Measurements from ENCODE around the gene ANGPTL3. TPM values are rescaled to one million over a fixed set of nuclear protein-coding genes. Genes with fewer than 3 reads are reported as not detected.
"Not testable (repeated sequence)": the region's sequence is repeated elsewhere in the genome, so short reads cannot be mapped to it uniquely, and the experiment has no call there.

ANGPTL3 gene
- total RNA-seq (2014; rRNA removed; shearing (Covaris generic)): not detected in 2 replicates
- total RNA-seq (2022): not detected in 2 replicates
- Bru-seq, nascent RNA: not detected
- BruChase-seq, experiment 1, labeled RNA remaining after a 6-hour chase: not detected
- BruChase-seq, experiment 2, labeled RNA remaining after a 2-hour chase: not detected
- long read RNA-seq: 0 reads

- Histone ChIP-seq H3K36me3 (ENCODE audit: insufficient read depth, low read length) (no peaks in the 10 kb centered on the region), H3K4me3 (ENCODE audit: low read depth, low read length, poor library complexity, severe bottlenecking) (no peak within 1 kb of the TSS), H3K27ac (ENCODE audit: low read depth, low read length, poor library complexity, severe bottlenecking) (no peak within 1 kb of the TSS), H3K4me1 (ENCODE audit: insufficient read depth, low read length, poor library complexity, severe bottlenecking) (no peaks in the 10 kb centered on the region), H3K79me2 (ENCODE audit: insufficient read depth, low read depth, low read length) (no peaks in the 10 kb centered on the region), H3K9me2 (ENCODE audit: insufficient read depth, low read length) (no peaks in the 10 kb centered on the region), H4K20me1 (ENCODE audit: insufficient read depth, low read length) (peaks cover 4% of the 10 kb centered on the region; the same call in 1 of the 2 replicates), H2AFZ (ENCODE audit: low read length) (no peak within 1 kb of the TSS), H3K9me3 (ENCODE audit: low read length) (no peaks in the 10 kb centered on the region), H3K4me2 (ENCODE audit: low read length) (no peak within 1 kb of the TSS)
- intact Hi-C loops (cut with micrococcal nuclease; ENCODE audit: unreplicated experiment): no loop called here
- CTCF ChIA-PET (ENCODE audit: unreplicated experiment): no interaction called here
- POLR2A ChIA-PET: no interaction called here
- no TSS peak for BruUV-seq (replicated peaks)
- no peak for TF ChIP-seq CTCF (conservative IDR thresholded peaks at IDR 0.05; ENCODE audit: low read length)
- TF ChIP-seq EZH2phosphoT487 (IDR thresholded peaks at IDR 0.05; ENCODE audit: borderline replicate concordance, low read depth, low read length): no peak
- DNase-seq (ENCODE audit: low spot score): no peak
Measured at GRCh38 chr1:62597281-62597680, at the start of gene ANGPTL3. Gene ANGPTL3 (plus strand): TSS chr1:62597520. CDS start chr1:62597567, 47 bp downstream.

- intact Hi-C loops (cut with micrococcal nuclease; ENCODE audit: unreplicated experiment): no loop called here
- POLR2A ChIA-PET: no interaction called here
- TF ChIP-seq CTCF (conservative IDR thresholded peaks at IDR 0.05; ENCODE audit: low read length) (no peak), EZH2phosphoT487 (IDR thresholded peaks at IDR 0.05; ENCODE audit: borderline replicate concordance, low read depth, low read length) (no peak)
- Histone ChIP-seq H2AFZ (ENCODE audit: low read length) (no peak overlapping the region), H3K9me3 (ENCODE audit: low read length) (no peaks in the 10 kb centered on the region), H3K27ac (ENCODE audit: low read depth, low read length, poor library complexity, severe bottlenecking) (no peak overlapping the region), H3K36me3 (ENCODE audit: insufficient read depth, low read length) (no peaks in the 10 kb centered on the region), H3K4me2 (ENCODE audit: low read length) (no peak overlapping the region), H4K20me1 (ENCODE audit: insufficient read depth, low read length) (no peaks in the 10 kb centered on the region), H3K79me2 (ENCODE audit: insufficient read depth, low read depth, low read length) (no peaks in the 10 kb centered on the region), H3K9me2 (ENCODE audit: insufficient read depth, low read length) (no peaks in the 10 kb centered on the region), H3K4me3 (ENCODE audit: low read depth, low read length, poor library complexity, severe bottlenecking) (no peak overlapping the region), H3K4me1 (ENCODE audit: insufficient read depth, low read length, poor library complexity, severe bottlenecking) (no peaks in the 10 kb centered on the region)
- no TSS peak for BruUV-seq (replicated peaks)
- CTCF ChIA-PET (ENCODE audit: unreplicated experiment): no interaction called here
- DNase-seq (ENCODE audit: low spot score): no peak
Measured at GRCh38 chr1:62561306-62561705, 36.0 kb upstream of the ANGPTL3 start.

GRCh38 chr1:62567182-62567581 lies 30.1 kb upstream of the ANGPTL3 start:
- H3K36me3 ChIP-seq (ENCODE audit: insufficient read depth, low read length): not testable (repeated sequence)
- POLR2A ChIA-PET: interaction anchor here (0.7 kb wide), 1 partner anchor 732 kb away, joined by 5 read pairs; no protein-coding TSS in a partner anchor

GRCh38 chr1:62567926-62568325 lies 29.4 kb upstream of the ANGPTL3 start:
- BruUV-seq (replicated peaks); H3K36me3 ChIP-seq (ENCODE audit: insufficient read depth, low read length); H3K9me3 ChIP-seq (ENCODE audit: low read length); H3K4me3 ChIP-seq (ENCODE audit: low read depth, low read length, poor library complexity, severe bottlenecking); DNase-seq (ENCODE audit: low spot score); H3K4me2 ChIP-seq (ENCODE audit: low read length); H2AFZ ChIP-seq (ENCODE audit: low read length); H3K4me1 ChIP-seq (ENCODE audit: insufficient read depth, low read length, poor library complexity, severe bottlenecking); H4K20me1 ChIP-seq (ENCODE audit: insufficient read depth, low read length); H3K79me2 ChIP-seq (ENCODE audit: insufficient read depth, low read depth, low read length); CTCF ChIA-PET (ENCODE audit: unreplicated experiment); H3K9me2 ChIP-seq (ENCODE audit: insufficient read depth, low read length); H3K27ac ChIP-seq (ENCODE audit: low read depth, low read length, poor library complexity, severe bottlenecking); intact Hi-C loops (cut with micrococcal nuclease; ENCODE audit: unreplicated experiment): not testable (repeated sequence)
- POLR2A ChIA-PET: interaction anchor here (0.6 to 1.6 kb wide), 2 partner anchors 8 to 11 kb away, joined by 5 read pairs; no protein-coding TSS in a partner anchor

More at GRCh38 chr1:62567182-62567581, 30.1 kb upstream of the ANGPTL3 start:
- H3K9me2 ChIP-seq (ENCODE audit: insufficient read depth, low read length); CTCF ChIA-PET (ENCODE audit: unreplicated experiment); H3K27ac ChIP-seq (ENCODE audit: low read depth, low read length, poor library complexity, severe bottlenecking); intact Hi-C loops (cut with micrococcal nuclease; ENCODE audit: unreplicated experiment); H3K4me3 ChIP-seq (ENCODE audit: low read depth, low read length, poor library complexity, severe bottlenecking); H4K20me1 ChIP-seq (ENCODE audit: insufficient read depth, low read length); H3K79me2 ChIP-seq (ENCODE audit: insufficient read depth, low read depth, low read length); BruUV-seq (replicated peaks); H3K9me3 ChIP-seq (ENCODE audit: low read length); H3K4me1 ChIP-seq (ENCODE audit: insufficient read depth, low read length, poor library complexity, severe bottlenecking); H3K4me2 ChIP-seq (ENCODE audit: low read length); DNase-seq (ENCODE audit: low spot score); H2AFZ ChIP-seq (ENCODE audit: low read length): not testable (repeated sequence)

GRCh38 chr1:62571517-62571916 lies 25.8 kb upstream of the ANGPTL3 start:
- H3K4me3 ChIP-seq (ENCODE audit: low read depth, low read length, poor library complexity, severe bottlenecking); H3K9me3 ChIP-seq (ENCODE audit: low read length); POLR2A ChIA-PET; H3K4me2 ChIP-seq (ENCODE audit: low read length); H3K79me2 ChIP-seq (ENCODE audit: insufficient read depth, low read depth, low read length); H4K20me1 ChIP-seq (ENCODE audit: insufficient read depth, low read length); H3K9me2 ChIP-seq (ENCODE audit: insufficient read depth, low read length); H3K36me3 ChIP-seq (ENCODE audit: insufficient read depth, low read length); H3K4me1 ChIP-seq (ENCODE audit: insufficient read depth, low read length, poor library complexity, severe bottlenecking); H3K27ac ChIP-seq (ENCODE audit: low read depth, low read length, poor library complexity, severe bottlenecking); intact Hi-C loops (cut with micrococcal nuclease; ENCODE audit: unreplicated experiment); DNase-seq (ENCODE audit: low spot score); CTCF ChIA-PET (ENCODE audit: unreplicated experiment); H2AFZ ChIP-seq (ENCODE audit: low read length); BruUV-seq (replicated peaks): not testable (repeated sequence)

All from OCI-LY7 (cell line).